Glutamatergic neuron (in vitro differentiated cells): Measurements from ENCODE around the gene PAQR5. TPM values are rescaled to one million over a fixed set of nuclear protein-coding genes. Genes with fewer than 3 reads are reported as not detected.

Experiments used
- DNase-seq: peaks from one replicate; pipeline ENCODE4 v3.0.0; 2022
- H3K27ac Mint-ChIP-seq: one replicate; pipeline ENCODE4 v1.8.0; 2020; ENCODE audit warnings: mild to moderate bottlenecking, mixed read lengths, inconsistent platforms; ENCODE audit not compliant: unreplicated experiment
- H3K27me3 Mint-ChIP-seq: one replicate; pipeline ENCODE4 v1.8.0; 2020; ENCODE audit warnings: mild to moderate bottlenecking, moderate library complexity, mixed read lengths, inconsistent platforms; ENCODE audit not compliant: unreplicated experiment
- H3K36me3 Mint-ChIP-seq: one replicate; pipeline ENCODE4 v1.8.0; 2020; ENCODE audit warnings: mild to moderate bottlenecking, mixed read lengths, inconsistent platforms; ENCODE audit not compliant: unreplicated experiment
- H3K4me1 Mint-ChIP-seq: one replicate; pipeline ENCODE4 v1.8.0; 2020; ENCODE audit warnings: mild to moderate bottlenecking, low read depth, mixed read lengths, inconsistent platforms; ENCODE audit not compliant: unreplicated experiment
- H3K4me3 Mint-ChIP-seq: one replicate; pipeline ENCODE4 v1.8.0; 2020; ENCODE audit warnings: mild to moderate bottlenecking, mixed read lengths, inconsistent platforms; ENCODE audit not compliant: unreplicated experiment
- H3K9me3 Mint-ChIP-seq: one replicate; pipeline ENCODE4 v1.8.0; 2020; ENCODE audit warnings: mild to moderate bottlenecking, moderate library complexity, mixed read lengths, inconsistent platforms; ENCODE audit not compliant: unreplicated experiment
- total RNA-seq: library from RNA; stranded (reverse); fragmentation: NEBNext Ultra II Directional; extraction: Animal tissue kit (Norgen Biotek cat#: 25700); gene quantifications from one replicate; pipeline ENCODE4 v1.2.1, GENCODE V29; 2021; ENCODE audit not compliant: unreplicated experiment
- TF ChIP-seq, protein P1 (sequence below): fragments of 200-600 bp; sonication (generic); IDR thresholded peaks from one replicate; pipeline ENCODE4 v1.5.0; 2021; ENCODE audit not compliant: partially characterized antibody, unreplicated experiment

Gene PAQR5
- total RNA-seq, 1 donor from 2014 or later: not detected

DNA sequence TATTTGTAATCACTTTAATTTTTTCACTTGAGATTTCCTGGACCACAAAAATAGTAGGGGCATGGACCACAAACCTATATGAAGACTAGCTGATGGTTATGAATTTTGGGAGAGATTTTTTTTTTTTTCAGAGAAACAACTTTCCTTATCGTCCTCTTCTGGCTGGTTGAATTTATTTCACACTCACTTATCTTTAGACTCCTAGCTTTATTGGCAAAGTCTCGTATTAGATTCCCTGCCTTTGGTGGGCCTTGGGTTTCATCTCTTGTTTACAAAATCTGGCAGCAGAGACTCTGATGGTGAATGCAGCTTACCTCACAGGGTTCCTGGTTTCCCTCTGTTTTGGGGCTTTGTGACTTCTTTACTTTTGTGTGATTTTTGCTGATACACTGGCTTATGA is 70.9 kb downstream of the PAQR5 start:
- Mint-ChIP-seq H3K4me3 (no peak overlapping the region), H3K4me1 (no peaks in the 10 kb centered on the region), H3K27ac (no peak overlapping the region), H3K27me3 (peaks cover 2% of the 10 kb centered on the region), H3K36me3 (peaks cover 4% of the 10 kb centered on the region), H3K9me3 (peaks cover 2% of the 10 kb centered on the region)
- TF ChIP-seq, protein P1, sequence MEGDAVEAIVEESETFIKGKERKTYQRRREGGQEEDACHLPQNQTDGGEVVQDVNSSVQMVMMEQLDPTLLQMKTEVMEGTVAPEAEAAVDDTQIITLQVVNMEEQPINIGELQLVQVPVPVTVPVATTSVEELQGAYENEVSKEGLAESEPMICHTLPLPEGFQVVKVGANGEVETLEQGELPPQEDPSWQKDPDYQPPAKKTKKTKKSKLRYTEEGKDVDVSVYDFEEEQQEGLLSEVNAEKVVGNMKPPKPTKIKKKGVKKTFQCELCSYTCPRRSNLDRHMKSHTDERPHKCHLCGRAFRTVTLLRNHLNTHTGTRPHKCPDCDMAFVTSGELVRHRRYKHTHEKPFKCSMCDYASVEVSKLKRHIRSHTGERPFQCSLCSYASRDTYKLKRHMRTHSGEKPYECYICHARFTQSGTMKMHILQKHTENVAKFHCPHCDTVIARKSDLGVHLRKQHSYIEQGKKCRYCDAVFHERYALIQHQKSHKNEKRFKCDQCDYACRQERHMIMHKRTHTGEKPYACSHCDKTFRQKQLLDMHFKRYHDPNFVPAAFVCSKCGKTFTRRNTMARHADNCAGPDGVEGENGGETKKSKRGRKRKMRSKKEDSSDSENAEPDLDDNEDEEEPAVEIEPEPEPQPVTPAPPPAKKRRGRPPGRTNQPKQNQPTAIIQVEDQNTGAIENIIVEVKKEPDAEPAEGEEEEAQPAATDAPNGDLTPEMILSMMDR: no peak
- no peak for DNase-seq

DNA sequence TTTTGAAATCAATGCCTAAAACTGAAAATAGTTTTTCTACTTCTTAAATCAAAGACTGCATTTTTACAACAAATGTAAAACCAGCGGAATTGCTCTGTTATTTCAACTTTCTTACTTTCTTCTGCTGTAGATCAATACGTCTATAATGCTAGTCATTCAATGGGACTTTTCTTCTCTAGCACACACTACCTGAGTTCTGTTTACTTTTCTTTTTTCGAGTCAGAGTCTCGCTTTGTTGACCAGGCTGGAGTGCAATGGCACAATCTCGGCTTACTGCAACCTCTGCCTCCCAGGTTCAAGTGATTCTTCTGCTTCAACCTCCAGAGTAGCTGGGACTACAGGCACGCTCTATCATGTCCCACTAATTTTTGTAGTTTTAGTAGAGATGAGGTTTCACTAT is 74.7 kb downstream of the PAQR5 start:
- peaks cover under 1% of the 10 kb centered on the region for H3K36me3 Mint-ChIP-seq
- H3K27ac Mint-ChIP-seq: no peak overlapping the region
- no peak for DNase-seq
- TF ChIP-seq, protein P1: no peak
- no peaks in the 10 kb centered on the region for H3K9me3 Mint-ChIP-seq
- no peak overlapping the region for H3K4me3 Mint-ChIP-seq
- no peaks in the 10 kb centered on the region for H3K27me3 Mint-ChIP-seq
- H3K4me1 Mint-ChIP-seq: no peaks in the 10 kb centered on the region

GRCh38 chr15:69375151-69375790 is 76.6 kb downstream of the PAQR5 start:
- H3K4me1 Mint-ChIP-seq: no peaks in the 10 kb centered on the region
- H3K27me3 Mint-ChIP-seq: peaks cover 1% of the 10 kb centered on the region
- DNase-seq: no peak
- TF ChIP-seq, protein P1: no peak
- no peak overlapping the region for H3K27ac Mint-ChIP-seq
- no peaks in the 10 kb centered on the region for H3K36me3 Mint-ChIP-seq
- H3K9me3 Mint-ChIP-seq: no peaks in the 10 kb centered on the region
- H3K4me3 Mint-ChIP-seq: no peak overlapping the region

GRCh38 chr15:69377216-69377970 is 78.7 kb downstream of the PAQR5 start:
- Mint-ChIP-seq H3K4me3 (no peak overlapping the region), H3K9me3 (no peaks in the 10 kb centered on the region), H3K4me1 (peaks cover 5% of the 10 kb centered on the region), H3K36me3 (no peaks in the 10 kb centered on the region), H3K27me3 (peaks cover 1% of the 10 kb centered on the region), H3K27ac (no peak overlapping the region)
- no peak for DNase-seq
- TF ChIP-seq, protein P1: no peak

DNA sequence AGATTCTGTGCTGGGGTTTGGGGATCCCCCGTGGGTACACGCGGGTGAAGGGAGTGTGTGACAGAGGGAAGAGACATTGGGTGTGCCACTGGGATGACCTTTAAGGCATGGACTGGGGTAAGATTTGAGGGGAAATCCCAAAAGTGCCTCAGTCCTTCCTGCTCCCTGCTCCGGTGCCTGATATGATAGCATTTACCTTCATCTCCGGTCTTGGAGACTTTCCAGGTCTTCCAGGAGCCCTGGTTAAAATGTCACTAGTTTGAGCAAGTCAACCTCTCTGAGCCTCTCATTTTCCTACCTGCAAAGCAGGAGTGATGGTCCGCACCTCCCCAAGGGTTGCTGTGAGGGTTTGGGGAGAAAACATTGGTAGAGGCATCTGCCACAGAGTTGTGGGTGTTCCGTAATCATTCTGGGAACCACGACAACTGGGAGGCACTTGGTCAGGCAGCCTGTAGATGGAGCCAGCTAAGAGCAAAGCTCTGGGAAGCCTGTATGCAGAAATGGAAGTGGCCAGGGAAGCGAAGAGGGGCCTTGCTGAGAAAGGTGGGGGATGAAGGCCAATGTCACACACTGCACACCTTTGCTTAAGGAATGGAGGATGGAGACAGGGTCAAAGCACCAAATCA is 81.5 kb downstream of the PAQR5 start:
- DNase-seq: no peak
- H3K27me3 Mint-ChIP-seq: peaks cover 1% of the 10 kb centered on the region
- no peak overlapping the region for H3K27ac Mint-ChIP-seq

More for the DNA sequence above, 81.5 kb downstream of the PAQR5 start:
- H3K9me3 Mint-ChIP-seq: no peaks in the 10 kb centered on the region
- TF ChIP-seq, protein P1: no peak
- no peak overlapping the region for H3K4me3 Mint-ChIP-seq
- H3K4me1 Mint-ChIP-seq: peaks cover 5% of the 10 kb centered on the region
- H3K36me3 Mint-ChIP-seq: no peaks in the 10 kb centered on the region
